Activated CD4-positive, alpha-beta T cell treated with anti-CD3 and anti-CD28 coated beads for 48 hours (primary cell): ENCODE results near the gene SRPK1.
A peak's percentile ranks its signal among the peaks of the same experiment; 100 is the strongest.
"Not testable (repeated sequence)": the region's sequence is repeated elsewhere in the genome, so short reads cannot be mapped to it uniquely, and the experiment has no call there.

ENCODE experiments used
- DNase-seq: peaks from one replicate; pipeline ENCODE4 v3.0.0-alpha.2; 2020

The SRPK1 gene

GRCh38 chr6:35929601-35930000 is 8.7 kb upstream of the SRPK1 start:
- DNase-seq, result no peak

GRCh38 chr6:35926509-35927215 is 5.8 kb upstream of the SRPK1 start:
- DNase-seq, result no peak

GRCh38 chr6:35925961-35926360 is 5.1 kb upstream of the SRPK1 start:
- no peak for DNase-seq

GRCh38 chr6:35924146-35924545 is 3.2 kb upstream of the SRPK1 start:
- DNase-seq, result no peak

GRCh38 chr6:35922139-35922554 is 1.2 kb upstream of the SRPK1 start:
- DNase-seq, result no peak

GRCh38 chr6:35919827-35920751 is 809 bp downstream of the SRPK1 start:
- peak; percentile 68 for DNase-seq

- no peak for DNase-seq
Measured at GRCh38 chr6:35919085-35919826, 1.6 kb downstream of the SRPK1 start.

GRCh38 chr6:35916893-35917292 is 4.0 kb downstream of the SRPK1 start:
- not testable (repeated sequence) for DNase-seq

- DNase-seq, result no peak
Measured at GRCh38 chr6:35916056-35916455, 4.8 kb downstream of the SRPK1 start.

GRCh38 chr6:35914536-35914935 is 6.4 kb downstream of the SRPK1 start:
- no peak for DNase-seq

- DNase-seq, result no peak
Measured at GRCh38 chr6:35911871-35912653, 8.8 kb downstream of the SRPK1 start.

- not testable (repeated sequence) for DNase-seq
Measured at GRCh38 chr6:35909571-35909970, 11.3 kb downstream of the SRPK1 start.

- DNase-seq, result not testable (repeated sequence)
Measured at GRCh38 chr6:35908753-35909401, 12.0 kb downstream of the SRPK1 start.

- no peak for DNase-seq
Measured at GRCh38 chr6:35907750-35908149, 13.1 kb downstream of the SRPK1 start.

- DNase-seq, result no peak
Measured at GRCh38 chr6:35906499-35906846, 14.4 kb downstream of the SRPK1 start.

GRCh38 chr6:35905841-35906498 is 14.9 kb downstream of the SRPK1 start:
- DNase-seq, result no peak

GRCh38 chr6:35905141-35905785 is 15.6 kb downstream of the SRPK1 start:
- DNase-seq, result no peak

GRCh38 chr6:35903679-35904078 is 17.2 kb downstream of the SRPK1 start:
- no peak for DNase-seq

- no peak for DNase-seq
Measured at GRCh38 chr6:35900448-35900847, 20.4 kb downstream of the SRPK1 start.

- no peak for DNase-seq
Measured at GRCh38 chr6:35898003-35898402, 22.9 kb downstream of the SRPK1 start.

GRCh38 chr6:35897486-35897885 is 23.4 kb downstream of the SRPK1 start:
- no peak for DNase-seq
